HEK293T (cell line): ENCODE measurements around the gene GLT8D1.

Source experiments
- ARNT ChIP-seq: fragments of 450-650 bp; IDR thresholded peaks from 2 replicates; pipeline ENCODE4 v1.6.1; 2017; ENCODE audit warnings: mild to moderate bottlenecking
- BHLHE40 ChIP-seq: fragments of 450-650 bp; IDR thresholded peaks from 2 replicates; pipeline ENCODE4 v1.6.1; 2016; ENCODE audit warnings: mild to moderate bottlenecking, moderate library complexity, borderline replicate concordance
- CTBP1 ChIP-seq: fragments of 450-650 bp; IDR thresholded peaks from 2 replicates; pipeline ENCODE4 v1.6.1; 2016; ENCODE audit warnings: borderline replicate concordance
- ELF4 ChIP-seq: fragments of 450-650 bp; IDR thresholded peaks from 2 replicates; pipeline ENCODE4 v1.6.1; 2017; ENCODE audit warnings: antibody characterized with exemption
- FOXA1 ChIP-seq: fragments of 450-650 bp; IDR thresholded peaks from 2 replicates; pipeline ENCODE4 v1.6.1; 2016; ENCODE audit warnings: mild to moderate bottlenecking
- FOXK2 ChIP-seq: fragments of 450-650 bp; IDR thresholded peaks from 2 replicates; pipeline ENCODE4 v1.6.1; 2016; ENCODE audit warnings: mild to moderate bottlenecking
- FOXM1 ChIP-seq: fragments of 450-650 bp; IDR thresholded peaks from 2 replicates; pipeline ENCODE4 v1.6.1; 2017; ENCODE audit warnings: mild to moderate bottlenecking, borderline replicate concordance
- HDGF ChIP-seq: fragments of 450-650 bp; IDR thresholded peaks from 2 replicates; pipeline ENCODE4 v1.6.1; 2017; ENCODE audit warnings: antibody characterized with exemption, borderline replicate concordance
- L3MBTL2 ChIP-seq: fragments of 450-650 bp; conservative IDR thresholded peaks from 2 replicates; pipeline ENCODE4 v1.6.1; 2016; ENCODE audit warnings: mild to moderate bottlenecking
- NFRKB ChIP-seq: fragments of 450-650 bp; IDR thresholded peaks from 2 replicates; pipeline ENCODE4 v1.6.1; 2016; ENCODE audit warnings: mild to moderate bottlenecking, moderate library complexity
- SP1 ChIP-seq: fragments of 450-650 bp; IDR thresholded peaks from 2 replicates; pipeline ENCODE4 v1.6.1; 2017
- SUZ12 ChIP-seq: fragments of 450-650 bp; IDR thresholded peaks from 2 replicates; pipeline ENCODE4 v1.6.1; 2016; ENCODE audit warnings: mild to moderate bottlenecking
- TARDBP ChIP-seq: fragments of 450-650 bp; IDR thresholded peaks from 2 replicates; pipeline ENCODE4 v1.6.1; 2016
- ZNF384 ChIP-seq: fragments of 450-650 bp; IDR thresholded peaks from 2 replicates; pipeline ENCODE4 v1.6.1; 2016

GRCh38 chr3:52651592-52651991 is 54.0 kb downstream of the GLT8D1 start:
- no peak for TF ChIP-seq SP1
- no peak for TF ChIP-seq L3MBTL2
- TF ChIP-seq ARNT, result no peak
- TF ChIP-seq FOXA1, result no peak
- TF ChIP-seq SUZ12, result no peak
- no peak for TF ChIP-seq ZNF384
- TF ChIP-seq CTBP1, result no peak
- TF ChIP-seq ELF4, result no peak
- TF ChIP-seq BHLHE40, result no peak
- no peak for TF ChIP-seq TARDBP
- TF ChIP-seq HDGF, result no peak
- no peak for TF ChIP-seq FOXM1
- TF ChIP-seq FOXK2, result no peak
- TF ChIP-seq NFRKB, result no peak
